HG02571 (cell line): ENCODE data around the gene DYNC1H1.
A peak's percentile ranks its signal among the peaks of the same experiment; 100 is the strongest.
"Not testable (repeated sequence)": the region's sequence is repeated elsewhere in the genome, so short reads cannot be mapped to it uniquely, and the experiment has no call there.

Source experiments
- ATAC-seq: cut with Tn5 transposase; IDR thresholded peaks from one replicate; pipeline ENCODE4 v1.9.1; 2021; ENCODE audit warnings: mild to moderate bottlenecking, moderate library complexity; ENCODE audit not compliant: unreplicated experiment

The DYNC1H1 gene

DNA sequence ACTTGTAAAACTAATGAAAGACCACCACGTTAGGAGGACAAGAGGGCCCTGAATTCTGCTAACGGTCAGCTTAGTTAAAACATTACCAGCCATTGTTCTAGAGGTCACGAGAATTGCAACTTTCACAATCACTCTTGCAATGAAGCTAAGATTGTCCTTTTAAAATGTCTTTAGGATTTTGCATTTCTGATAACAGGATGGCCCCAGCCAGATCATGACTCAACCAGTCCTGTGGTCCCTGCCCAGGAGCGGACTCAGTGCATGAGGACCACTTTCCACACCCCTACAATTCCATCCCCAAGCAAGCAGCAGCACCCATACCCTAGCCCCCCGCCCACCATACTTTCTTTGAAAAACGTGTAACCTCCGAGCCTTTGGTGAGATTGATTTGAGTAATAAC is 93.8 kb downstream of the DYNC1H1 start:
- ATAC-seq: no peak

DNA sequence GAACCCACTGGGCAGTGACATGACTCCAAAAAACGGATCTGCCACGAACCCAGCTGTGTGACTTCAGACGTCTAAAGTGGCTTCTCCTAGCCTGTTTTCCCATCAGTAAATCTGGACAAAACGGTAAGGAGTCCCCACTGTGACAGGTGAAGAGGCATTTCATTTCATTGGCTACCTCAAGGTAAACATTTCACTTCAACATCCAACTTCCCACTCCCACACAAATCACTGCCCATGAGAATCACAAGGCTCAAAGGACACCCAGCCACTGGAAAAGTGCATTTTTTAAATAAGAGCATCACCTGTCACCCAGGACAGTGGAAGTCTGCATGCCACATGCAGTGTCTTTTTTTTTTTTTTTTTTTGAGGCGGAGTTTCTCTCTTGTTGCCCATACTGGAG is 94.6 kb downstream of the DYNC1H1 start:
- no peak for ATAC-seq

DNA sequence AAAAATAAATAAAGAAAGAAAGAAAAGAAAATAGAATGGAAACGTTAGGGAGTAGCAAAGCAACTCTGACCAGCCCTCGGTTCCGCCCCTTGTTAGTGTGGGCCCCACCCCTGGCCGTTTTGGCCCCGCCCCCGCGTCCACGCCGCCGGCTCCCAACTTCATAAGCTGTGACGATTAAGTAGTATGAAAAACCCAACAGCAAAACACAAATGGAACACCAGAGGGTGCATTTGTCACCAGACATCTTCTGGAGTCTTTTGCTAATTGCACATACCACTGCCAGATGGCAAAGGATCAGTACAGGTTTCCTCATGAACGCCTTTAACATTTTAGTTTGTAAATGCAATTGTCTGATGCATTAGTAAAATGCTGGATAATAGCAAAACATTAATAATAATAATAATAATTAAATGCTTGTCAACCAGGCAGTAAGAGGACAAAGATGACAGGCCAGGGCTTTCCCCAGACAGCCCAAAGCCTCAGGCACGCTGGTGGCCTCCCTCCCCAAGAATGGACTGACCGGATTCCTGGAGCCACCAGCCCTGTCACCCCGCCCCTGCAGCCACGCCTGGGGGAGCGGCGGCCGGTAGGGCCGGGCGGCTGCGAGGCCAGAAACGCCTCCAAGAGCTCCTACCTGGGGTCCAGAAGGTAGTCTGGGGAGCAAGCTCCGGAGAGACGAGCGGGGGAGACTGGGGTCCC is 98.9 kb downstream of the DYNC1H1 start:
- no peak for ATAC-seq

DNA sequence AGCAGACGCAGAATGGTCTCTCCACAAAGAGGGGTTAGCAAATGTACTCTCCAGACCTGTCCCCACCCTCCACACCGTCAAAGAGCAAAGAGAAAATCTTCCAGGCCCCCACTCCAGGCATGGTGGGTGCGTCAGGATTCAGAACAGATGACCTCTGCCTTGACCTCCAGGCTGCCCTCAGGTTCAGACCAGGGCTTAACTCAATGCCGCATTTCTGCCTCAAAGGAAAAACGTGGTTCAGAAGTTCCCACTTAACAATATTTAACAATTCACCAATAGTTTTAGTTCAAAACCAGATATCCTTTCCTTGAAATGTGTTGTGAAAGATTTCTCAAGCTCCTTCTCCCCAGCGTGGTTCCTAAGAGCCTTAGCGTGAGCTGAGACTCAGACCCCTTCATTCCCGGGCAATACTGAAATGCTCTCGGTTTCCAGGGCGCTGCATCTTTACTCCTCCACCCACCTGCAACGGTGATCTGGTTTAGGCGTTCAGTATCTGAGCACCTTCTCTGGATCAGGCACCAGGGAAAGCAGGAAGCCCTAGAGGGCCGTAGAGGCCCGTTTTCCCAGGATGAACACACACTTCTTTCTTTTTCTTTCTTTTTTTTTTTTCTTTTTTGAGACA is 99.5 kb downstream of the DYNC1H1 start:
- no peak for ATAC-seq

DNA sequence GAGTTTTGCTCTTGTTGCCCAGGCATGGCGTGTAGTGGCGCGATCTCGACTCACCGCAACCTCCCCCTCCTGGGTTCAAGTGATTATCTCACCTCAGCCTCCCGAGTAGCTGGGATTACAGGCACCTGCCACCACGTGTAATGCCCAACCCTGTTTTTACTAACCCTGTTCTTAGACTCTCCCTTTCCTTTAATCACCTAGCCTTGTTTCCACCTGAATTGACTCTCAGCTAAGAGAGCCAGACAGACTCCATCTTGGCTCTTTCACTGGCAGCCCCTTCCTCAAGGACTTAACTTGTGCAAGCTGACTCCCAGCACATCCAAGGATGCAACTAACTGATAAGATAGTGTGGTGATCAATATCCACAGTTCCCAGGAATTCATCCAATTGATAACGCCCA is 100.2 kb downstream of the DYNC1H1 start:
- ATAC-seq: not testable (repeated sequence)

DNA sequence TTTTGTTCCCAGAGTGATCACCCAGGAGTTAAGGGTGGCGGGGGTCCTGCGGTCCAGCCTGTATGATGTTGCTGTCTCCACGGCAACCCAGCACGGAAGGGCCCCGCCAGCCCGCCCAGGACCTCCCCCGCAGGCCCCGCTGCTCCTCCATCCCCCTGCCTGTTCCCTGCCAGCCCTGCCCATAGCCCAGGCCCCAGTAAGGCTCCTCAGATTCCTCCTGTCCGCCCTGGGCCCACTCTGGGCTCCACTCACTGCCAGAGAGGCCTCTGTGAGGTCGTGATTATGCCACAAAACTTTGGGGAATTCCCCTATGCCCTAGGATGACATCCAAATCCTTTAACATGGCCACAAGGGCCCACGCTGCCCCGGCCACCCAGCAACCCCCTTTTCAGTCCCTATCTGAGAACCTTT is 101.7 kb downstream of the DYNC1H1 start:
- no peak for ATAC-seq

DNA sequence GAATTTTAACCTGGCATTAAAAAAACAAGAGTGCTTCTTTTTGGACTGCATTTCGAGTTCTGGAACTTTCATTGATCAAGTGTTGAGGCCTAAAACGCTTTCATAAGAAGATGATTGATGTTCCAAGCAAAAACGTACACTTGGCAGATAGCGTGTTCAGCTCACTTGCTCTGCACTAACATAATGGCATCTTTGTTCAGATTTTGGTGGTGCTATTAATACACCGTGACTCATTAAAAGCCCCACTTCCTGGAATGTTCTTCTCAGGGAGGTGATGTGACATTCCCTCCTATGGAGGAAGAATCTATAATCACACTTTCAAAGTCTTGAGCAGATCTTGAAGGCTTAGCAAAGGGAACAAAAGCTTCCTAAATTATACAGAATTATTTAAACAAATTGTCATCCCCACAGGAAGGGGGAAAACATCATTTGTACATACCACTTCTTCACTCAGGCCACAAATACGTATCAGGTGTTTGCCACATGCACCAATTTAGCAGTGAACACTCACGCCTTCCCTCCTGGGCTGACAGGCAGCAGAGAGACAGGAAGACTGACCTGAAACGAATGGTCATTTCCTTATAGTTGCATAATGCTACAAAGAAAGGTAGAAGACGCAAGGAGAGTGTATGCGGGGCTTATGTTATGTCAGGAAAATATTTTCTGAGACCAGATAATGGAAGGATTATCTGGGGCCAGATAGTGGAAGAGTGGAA is 107.1 kb downstream of the DYNC1H1 start:
- no peak for ATAC-seq

DNA sequence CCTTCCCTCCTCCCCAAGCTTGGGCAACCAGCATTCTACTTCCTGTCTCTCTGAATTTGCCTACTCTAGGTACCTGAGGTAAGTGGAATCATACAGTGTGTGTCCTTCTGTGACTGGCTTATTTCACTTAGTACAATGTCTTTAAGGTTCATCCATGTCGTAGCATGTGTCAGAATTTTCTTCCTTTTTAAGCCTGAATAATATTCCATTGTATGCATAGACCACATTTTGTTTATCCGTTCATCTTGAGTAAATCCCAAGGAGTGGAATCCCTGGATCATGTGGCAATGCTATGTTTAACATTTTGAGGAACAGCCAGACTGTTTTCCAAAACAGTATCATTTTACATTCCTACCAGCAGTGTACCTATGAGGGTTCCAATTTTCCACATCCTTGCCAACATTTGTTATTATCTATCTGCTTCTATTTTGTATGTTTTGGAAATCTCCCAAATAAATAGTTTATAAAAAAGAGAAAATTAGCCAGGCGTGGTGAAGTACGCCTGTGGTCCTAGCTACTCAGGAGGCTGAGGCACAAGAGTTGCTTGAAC is 110.1 kb downstream of the DYNC1H1 start:
- no peak for ATAC-seq

DNA sequence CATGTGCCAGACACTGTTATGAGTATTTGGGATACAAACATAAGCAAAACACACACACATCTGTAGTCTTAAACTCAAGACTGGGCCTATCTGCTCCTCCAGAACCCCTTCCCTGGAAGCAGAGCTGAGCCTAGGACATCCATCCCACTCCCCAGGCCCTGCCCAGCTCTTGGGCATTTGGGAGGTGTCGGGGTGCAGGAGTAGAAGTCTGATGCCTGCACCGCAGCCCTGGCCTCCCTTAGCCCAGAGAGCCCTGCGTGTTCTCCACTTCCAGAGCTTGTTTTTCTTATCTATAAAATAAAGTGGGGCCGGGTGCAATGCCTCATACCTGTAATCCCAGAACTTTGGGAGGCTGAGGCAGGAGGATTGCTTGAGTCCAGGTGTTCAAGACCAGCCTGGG is 110.8 kb downstream of the DYNC1H1 start:
- no peak for ATAC-seq

DNA sequence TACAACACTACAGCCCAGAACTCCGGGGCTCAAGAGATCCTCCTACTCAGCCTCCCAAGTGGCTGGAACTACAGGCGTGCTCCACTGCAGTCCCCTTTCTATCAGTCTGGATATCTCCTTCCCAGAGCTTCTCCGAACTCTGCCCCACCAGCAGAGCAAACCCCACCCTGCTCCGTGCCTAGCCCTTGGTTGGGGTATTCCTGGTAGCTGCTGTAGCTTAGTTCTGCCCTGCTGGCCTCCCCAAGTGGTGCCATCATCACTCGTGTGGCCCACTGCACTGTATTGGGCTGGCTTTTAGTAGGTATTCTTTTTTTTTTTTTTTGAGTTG is 113.0 kb downstream of the DYNC1H1 start:
- no peak for ATAC-seq

DNA sequence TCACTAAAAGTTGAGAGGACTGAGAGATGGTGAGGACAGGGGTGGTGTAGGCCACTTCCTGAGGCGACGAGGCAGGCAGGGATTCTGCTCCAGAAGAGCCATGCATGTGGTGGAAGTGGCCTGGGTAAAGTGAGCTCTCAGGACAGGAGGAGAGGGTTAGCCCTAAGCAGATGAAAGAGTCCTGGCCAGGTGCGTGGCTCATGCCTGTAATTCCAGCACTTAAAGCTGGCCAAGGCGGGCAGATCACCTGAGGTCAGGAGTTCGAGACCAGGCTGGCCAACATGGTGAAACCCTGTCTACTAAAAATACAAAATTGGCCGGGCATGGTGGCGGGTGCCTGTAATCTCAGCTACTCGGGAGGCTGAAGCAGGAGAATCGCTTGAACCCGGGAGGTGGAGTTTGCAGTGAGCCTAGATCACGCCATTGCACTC is 114.0 kb downstream of the DYNC1H1 start:
- ATAC-seq: not testable (repeated sequence)

DNA sequence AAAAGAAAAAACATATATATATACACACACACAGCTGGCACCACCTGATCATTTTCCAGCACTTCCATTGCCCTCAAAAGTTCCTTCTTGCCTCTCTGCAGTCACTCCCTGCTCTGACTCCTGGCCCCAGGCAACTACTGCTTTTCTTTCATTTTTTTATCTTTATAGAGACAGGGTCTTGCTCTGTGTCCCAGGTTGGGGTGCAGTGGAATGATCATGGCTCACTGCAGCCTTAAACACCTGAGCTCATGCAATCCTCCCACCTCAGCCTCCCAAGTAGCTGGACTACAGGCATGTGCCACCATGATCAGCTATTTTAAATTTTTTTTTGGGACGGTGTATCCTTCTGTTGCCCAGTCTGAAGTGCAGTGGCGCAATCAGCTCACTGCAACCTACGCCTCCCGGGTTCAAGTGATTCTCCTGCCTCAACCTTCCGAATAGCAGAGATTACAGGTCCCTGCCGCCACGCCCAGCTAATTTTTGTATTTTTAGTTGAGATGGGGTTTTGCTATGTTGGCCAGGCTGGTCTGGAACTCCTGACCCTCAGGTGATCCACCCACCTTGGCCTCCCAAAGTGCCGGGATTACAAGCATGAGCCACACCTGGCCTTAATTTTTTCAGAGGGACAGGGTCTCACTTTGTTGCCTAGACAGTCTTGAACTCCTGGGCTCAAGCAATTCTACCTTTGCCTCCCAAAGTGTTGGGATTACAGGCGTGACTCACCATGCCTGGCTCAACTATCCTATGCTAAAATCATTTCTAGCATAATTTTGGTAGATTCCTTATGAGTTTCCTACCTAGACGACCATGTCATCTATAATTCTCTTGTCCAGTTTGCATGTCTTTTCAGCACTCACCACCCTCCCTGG is 114.7 kb downstream of the DYNC1H1 start:
- ATAC-seq: no peak

DNA sequence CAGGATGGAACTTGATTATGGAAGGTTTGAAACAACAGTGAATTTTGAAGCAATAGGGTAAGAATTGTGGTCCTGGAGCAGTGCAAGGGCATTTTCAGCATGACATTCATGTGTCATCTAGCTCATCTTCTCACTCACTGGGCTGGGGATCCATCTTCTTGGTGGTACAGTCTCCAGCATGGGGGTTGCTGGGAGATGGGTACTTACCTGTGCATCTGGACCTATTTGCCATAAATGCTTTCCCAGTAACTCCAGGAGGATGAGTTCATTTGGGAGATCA is 115.3 kb downstream of the DYNC1H1 start:
- ATAC-seq: no peak

DNA sequence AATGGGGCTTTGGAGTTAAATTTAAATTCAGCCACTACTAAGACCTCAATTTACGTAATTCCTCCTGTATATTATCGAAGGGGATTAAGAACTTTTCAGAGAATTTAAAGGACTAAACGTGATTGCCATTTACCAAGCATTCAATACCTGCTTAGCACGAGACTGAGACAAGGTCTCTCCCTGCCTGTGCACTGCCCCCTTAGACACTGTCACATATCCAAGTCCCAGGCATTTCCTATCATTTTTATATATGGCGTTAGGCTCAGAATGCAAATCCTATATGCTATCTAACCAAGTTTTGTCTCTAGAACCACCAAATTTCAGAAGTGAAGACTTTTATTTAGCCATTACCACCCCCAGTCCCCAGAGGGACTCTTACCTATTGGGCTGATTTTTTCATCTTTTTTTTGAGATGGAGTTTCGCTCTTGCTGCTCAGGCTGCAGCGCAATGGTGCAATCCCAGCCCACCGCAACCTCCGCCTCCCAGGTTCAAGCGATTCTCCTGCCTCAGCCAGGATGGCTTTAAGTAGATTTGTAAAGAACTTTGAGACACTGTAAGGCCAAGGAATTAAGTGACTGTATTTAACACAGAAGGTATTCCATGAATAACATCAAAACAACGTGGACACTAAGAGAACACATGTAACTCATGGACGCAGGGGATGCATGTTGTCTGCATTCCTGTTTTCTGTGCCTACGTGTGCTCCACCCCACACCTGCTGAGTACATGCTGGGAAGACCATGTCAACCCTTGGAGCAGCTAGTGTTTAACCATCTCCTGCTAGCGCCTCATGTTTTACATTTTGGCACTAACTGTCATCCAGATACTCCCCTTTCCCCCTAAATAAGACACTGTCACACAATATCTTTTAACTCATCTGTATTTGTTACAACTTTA is 116.1 kb downstream of the DYNC1H1 start:
- no peak for ATAC-seq

DNA sequence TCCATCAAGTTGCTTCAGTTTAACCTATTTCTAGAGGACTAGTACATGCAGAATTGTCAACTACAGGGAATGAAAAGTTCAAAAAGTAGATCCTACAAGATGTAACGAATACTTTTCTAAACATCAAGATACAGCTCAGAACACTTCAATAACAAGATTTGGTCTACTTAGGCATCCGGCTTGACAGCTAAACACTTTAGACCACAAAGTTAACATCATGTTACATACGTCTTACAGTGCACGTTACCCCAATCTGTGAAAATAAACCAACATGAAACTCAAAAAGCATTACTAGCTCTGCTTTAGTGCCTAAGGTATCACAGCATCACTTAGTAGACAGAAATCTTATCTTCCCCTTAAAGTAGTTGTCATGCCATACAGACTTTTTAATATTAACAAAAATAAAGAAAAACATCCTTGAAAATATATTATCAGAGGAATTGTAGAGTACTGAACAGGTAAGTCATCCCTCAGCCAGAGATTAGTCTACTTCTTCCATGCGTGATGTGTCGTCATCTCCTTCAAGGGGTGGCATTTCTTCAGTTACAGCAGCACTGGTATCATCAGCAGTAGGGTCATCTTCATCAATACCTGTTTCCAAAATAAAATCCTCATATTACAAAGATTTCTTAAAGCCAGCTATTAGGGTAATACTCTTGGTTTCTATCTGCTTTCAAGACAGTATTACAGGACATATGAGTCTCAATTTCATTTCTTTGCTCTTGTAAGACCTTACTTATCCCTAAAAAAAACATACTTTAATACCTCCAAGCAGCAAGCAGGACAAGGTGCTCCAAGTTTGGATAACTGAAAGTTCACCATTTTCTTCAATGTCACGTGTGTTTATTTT is 117.1 kb downstream of the DYNC1H1 start:
- no peak for ATAC-seq

DNA sequence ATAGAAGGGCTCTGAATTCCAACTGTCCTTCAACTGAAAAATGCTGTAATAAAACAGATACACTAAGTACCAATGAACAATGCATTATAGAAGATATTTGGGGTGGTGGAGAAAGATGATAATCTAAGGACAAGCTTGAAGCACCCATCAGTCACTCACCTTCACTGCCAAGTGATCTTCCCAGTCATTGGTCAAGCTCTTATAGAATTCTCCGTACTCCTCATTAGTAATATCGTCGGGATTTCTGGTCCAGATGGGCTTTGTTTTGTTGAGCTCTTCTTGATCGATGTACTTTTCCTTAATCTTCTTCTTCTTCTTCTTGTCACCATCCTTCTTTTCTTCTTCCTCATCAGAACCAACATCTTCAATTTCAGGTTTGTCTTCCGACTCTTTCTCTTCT is 120.1 kb downstream of the DYNC1H1 start:
- ATAC-seq: not testable (repeated sequence)

DNA sequence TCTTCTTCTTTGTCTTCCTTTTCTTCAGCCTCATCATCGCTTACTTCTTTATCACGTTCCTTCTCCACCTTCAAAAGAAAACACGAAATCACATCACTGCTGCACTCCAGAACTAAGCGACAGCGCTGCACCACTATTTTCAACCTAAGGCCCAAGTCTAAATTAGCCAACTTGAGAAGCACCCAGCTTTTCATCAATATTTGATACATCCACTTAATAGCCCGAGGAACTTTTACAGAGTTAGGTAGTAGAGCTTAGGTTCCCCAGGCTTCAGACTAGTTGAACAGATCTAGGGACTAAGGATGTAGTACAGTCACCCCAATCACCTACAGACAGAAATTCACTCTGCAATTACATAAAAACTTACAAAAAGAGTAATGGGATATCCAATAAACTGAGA is 120.6 kb downstream of the DYNC1H1 start:
- no peak for ATAC-seq

DNA sequence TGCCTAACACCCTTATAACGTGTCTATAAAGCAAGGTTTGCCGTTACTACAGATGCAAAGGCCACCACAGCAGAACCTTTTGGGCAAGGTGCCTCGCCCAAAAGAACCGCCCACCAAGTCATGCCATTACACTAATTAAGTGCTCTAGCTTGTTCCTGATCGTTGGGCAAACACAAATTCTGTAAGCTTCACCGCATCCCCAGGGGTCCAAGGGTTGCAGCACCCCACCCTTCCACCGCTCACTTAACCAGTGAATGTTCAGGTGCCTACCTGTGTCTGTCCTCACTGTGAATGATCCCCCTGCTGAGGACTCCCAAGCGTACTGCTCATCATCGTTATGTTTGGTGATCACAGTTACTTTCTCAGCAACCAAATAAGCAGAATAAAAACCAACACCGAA is 121.1 kb downstream of the DYNC1H1 start:
- no peak for ATAC-seq

DNA sequence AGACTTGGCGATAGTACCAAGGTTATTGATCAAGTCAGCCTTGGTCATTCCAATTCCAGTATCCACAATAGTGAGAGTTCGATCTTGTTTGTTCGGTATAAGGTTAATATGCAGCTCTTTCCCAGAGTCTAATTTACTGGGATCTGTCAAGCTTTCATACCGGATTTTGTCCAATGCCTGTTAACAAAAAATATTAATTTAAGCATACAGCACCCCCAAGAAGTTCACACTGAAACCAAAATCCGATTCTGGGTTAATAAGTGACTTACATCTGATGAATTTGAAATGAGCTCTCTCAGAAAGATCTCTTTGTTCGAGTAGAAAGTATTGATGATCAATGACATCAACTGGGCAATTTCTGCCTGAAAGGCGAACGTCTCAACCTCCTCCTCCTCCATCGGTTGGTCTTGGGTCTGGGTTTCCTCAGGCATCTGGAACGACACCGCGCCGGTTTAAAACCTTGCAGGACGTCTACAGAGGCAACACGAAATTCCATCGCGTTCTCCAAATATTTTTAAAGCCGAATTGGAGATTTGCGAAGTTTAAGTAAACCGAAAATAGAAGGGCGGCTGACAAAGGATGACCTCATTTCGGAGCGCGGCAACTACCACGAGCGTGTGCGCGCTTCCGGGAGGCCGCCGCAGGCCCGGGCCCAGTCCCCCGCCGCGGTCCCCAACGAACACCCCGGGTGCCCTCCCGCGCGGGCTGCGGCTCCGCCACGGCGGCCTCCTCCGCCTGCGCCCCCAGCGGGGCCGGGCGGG is 121.8 kb downstream of the DYNC1H1 start:
- ATAC-seq: peak; percentile 25
